Lower lobe of right lung (tissue), 2 donors: ENCODE data around the gene NCKAP5. TPM values are rescaled to one million over a fixed set of nuclear protein-coding genes. Genes with fewer than 3 reads are reported as not detected.

Experiments used
- ATAC-seq, 2 donors: fragments of 200-7000 bp; cut with Tn5 transposase; one replicate each; pipeline ENCODE4 v1.9.1; 2020 to 2022; ENCODE audit warnings: mild to moderate bottlenecking in 2 of 2, moderate library complexity in 2 of 2
- DNase-seq: peaks from one replicate; pipeline ENCODE4 v3.0.0-alpha.2; 2020
- H3K27ac ChIP-seq: fragments of 200-600 bp; one replicate; pipeline ENCODE4 v1.8.0; 2022
- H3K27me3 ChIP-seq: fragments of 200-600 bp; one replicate; pipeline ENCODE4 v1.8.0; 2022; ENCODE audit warnings: low read depth
- H3K36me3 ChIP-seq: fragments of 200-600 bp; one replicate; pipeline ENCODE4 v1.8.0; 2022; ENCODE audit warnings: mild to moderate bottlenecking
- H3K4me1 ChIP-seq: fragments of 200-600 bp; one replicate; pipeline ENCODE4 v1.8.0; 2022
- H3K4me3 ChIP-seq: fragments of 200-600 bp; one replicate; pipeline ENCODE4 v1.8.0; 2022; ENCODE audit warnings: mild to moderate bottlenecking
- H3K9me3 ChIP-seq: fragments of 200-600 bp; one replicate; pipeline ENCODE4 v1.8.0; 2022
- intact Hi-C: fragments of 100-400 bp; cut with DNase I; formaldehyde crosslinking; loops from one replicate; pipeline ENCODE4 v1.11.0; 2022
- total RNA-seq: library from RNA; stranded (reverse); fragmentation: NEBNext Ultra II Directional; extraction: Animal tissue kit (Norgen Biotek cat#: 25700); gene quantifications from one replicate; pipeline ENCODE4 v1.2.1, GENCODE V29; 2021
- TF ChIP-seq, protein P1 (sequence below): fragments of 200-600 bp; IDR thresholded peaks from one replicate; pipeline ENCODE4 v1.8.0; 2022; ENCODE audit warnings: antibody characterized with exemption, mild to moderate bottlenecking
- donor health status: DM: no; HTN: yes; CAD: no; lungs with severe emphysema.

The NCKAP5 gene
- total RNA-seq, 1 donor from 2014 or later: 34.6 TPM

DNA sequence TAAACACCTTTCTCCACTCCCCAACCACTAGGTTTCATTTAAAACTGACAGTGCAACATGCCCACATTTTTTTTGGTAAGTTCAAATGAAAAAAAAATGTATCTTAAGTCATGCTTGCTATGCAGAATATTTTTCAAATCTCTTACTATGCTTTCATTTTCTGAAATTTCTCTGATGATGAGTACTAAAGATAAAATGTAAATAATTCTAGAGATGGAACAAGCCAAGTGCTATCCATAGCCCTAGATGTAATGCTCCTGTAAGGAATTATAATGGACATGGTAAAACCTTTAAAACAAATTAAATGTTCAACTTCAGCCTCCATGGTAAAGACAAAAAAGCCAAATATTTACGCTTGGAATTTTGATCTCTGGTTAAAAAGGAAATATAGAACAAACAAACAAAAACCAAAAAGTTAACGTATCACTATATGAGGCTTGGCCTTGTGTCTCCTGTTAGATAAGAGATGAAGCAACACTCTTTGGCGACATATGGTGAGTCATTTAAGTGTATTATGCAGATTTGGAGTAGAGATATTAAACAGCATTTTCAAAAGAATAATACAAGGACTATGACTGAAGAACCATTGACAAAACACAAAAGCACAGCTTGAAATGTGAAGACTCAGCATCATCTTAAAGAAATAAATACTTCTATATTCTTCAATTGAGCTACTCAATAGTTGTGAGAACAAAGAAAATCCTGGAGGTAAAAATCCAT, 506.2 kb downstream of the NCKAP5 start:
- Histone ChIP-seq H3K4me1 (no peaks in the 10 kb centered on the region), H3K27ac (no peak overlapping the region), H3K36me3 (no peaks in the 10 kb centered on the region), H3K9me3 (no peaks in the 10 kb centered on the region), H3K4me3 (no peak overlapping the region), H3K27me3 (no peaks in the 10 kb centered on the region)
- DNase-seq: no peak
- TF ChIP-seq, protein P1, sequence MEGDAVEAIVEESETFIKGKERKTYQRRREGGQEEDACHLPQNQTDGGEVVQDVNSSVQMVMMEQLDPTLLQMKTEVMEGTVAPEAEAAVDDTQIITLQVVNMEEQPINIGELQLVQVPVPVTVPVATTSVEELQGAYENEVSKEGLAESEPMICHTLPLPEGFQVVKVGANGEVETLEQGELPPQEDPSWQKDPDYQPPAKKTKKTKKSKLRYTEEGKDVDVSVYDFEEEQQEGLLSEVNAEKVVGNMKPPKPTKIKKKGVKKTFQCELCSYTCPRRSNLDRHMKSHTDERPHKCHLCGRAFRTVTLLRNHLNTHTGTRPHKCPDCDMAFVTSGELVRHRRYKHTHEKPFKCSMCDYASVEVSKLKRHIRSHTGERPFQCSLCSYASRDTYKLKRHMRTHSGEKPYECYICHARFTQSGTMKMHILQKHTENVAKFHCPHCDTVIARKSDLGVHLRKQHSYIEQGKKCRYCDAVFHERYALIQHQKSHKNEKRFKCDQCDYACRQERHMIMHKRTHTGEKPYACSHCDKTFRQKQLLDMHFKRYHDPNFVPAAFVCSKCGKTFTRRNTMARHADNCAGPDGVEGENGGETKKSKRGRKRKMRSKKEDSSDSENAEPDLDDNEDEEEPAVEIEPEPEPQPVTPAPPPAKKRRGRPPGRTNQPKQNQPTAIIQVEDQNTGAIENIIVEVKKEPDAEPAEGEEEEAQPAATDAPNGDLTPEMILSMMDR: no peak
- no peak for ATAC-seq
- intact Hi-C loops: no loop called here

DNA sequence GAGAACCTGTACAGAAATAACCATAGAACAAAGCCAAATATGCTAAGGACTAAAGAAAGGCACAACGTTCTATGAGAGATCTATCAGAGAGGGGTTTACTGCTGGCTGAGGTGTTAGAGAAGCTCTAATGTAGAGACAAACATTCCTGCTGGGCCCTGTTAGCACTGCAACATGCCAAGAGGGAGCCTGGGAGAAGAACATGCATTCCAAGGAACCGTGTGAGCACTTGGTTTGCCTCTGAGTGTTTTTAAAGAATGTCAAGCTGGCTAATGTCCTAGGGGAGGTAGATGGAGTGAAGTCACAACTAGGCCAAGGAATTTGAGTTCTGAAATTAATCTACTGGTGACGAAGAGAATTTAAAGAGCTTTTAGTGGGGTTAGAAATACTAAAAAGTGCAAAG, 514.0 kb downstream of the NCKAP5 start:
- H3K27ac ChIP-seq: no peak overlapping the region

DNA sequence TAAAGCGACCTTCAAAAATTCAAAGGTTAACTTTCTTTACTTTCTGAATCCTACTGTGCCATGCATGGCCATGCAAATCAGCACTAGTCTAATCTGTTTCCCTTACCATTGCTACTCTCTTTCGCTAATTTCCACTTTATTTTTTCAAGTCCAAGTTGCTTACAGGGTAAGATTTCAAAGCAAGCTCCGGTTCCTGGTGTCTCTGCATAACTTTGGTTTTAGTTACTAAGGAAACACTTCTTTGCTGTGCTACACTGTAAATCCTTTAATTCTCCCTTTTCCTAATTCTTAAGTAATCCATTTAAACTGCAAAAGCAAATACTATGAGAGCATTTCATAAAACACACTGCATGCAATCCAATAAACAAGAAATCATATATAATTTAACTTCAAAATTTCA, 514.7 kb downstream of the NCKAP5 start:
- no peak overlapping the region for H3K4me3 ChIP-seq
- H3K9me3 ChIP-seq: no peaks in the 10 kb centered on the region
- ATAC-seq: no peak
- H3K4me1 ChIP-seq: peaks cover 16% of the 10 kb centered on the region
- DNase-seq: no peak
- TF ChIP-seq, protein P1: no peak
- intact Hi-C loops: no loop called here
- no peaks in the 10 kb centered on the region for H3K27me3 ChIP-seq
- H3K36me3 ChIP-seq: no peaks in the 10 kb centered on the region
- no peak overlapping the region for H3K27ac ChIP-seq

More for the DNA sequence above, 514.0 kb downstream of the NCKAP5 start:
- Histone ChIP-seq H3K4me3 (no peak overlapping the region), H3K9me3 (no peaks in the 10 kb centered on the region), H3K36me3 (no peaks in the 10 kb centered on the region), H3K4me1 (peaks cover 16% of the 10 kb centered on the region), H3K27me3 (no peaks in the 10 kb centered on the region)
- ATAC-seq (peak; percentile 86 to 96), DNase-seq (no peak)
- TF ChIP-seq, protein P1: no peak
- intact Hi-C loops: no loop called here

DNA sequence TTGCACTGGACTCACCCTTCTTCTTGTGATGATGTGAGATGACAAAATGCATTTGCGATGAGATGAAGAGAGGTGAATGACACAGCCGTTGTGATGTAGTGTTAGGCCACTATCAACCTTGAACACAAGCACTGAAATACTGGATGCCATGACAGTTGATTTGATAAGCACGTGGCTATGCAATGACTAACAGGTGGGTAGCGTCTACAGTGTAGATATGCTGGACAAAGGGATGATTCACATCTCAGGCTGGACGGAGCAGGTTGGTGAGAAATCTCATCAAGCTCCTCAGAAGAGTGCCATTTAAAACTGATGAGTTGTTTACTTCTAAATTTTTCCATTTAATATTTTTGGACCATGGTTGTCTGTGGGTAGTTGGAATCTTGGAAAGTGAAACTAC, 522.5 kb downstream of the NCKAP5 start:
- Histone ChIP-seq H3K4me1 (no peaks in the 10 kb centered on the region), H3K9me3 (no peaks in the 10 kb centered on the region), H3K27ac (no peak overlapping the region), H3K36me3 (no peaks in the 10 kb centered on the region), H3K4me3 (no peak overlapping the region), H3K27me3 (no peaks in the 10 kb centered on the region)
- DNase-seq: no peak
- TF ChIP-seq, protein P1: no peak
- intact Hi-C loops: no loop called here
- ATAC-seq: peak in 1 of 2 donors; percentile 32

DNA sequence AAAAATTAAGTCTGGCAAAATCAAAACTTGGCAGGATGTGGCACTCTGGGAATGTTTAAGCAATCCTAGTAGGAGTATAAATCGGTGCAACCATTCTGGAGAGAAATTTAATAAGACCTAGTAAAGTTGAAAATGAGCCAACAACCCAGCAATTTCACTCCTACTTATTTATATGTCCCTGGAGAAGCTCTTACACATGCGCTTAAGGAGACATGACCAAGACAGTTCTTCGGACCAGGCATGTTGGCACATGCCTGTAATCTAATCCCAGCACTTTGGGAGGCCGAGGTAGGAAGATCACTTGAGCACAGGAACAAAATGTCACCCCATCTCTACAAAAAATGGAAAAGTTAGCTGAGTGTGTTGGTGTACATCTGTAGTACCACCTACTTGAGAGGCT, 523.7 kb downstream of the NCKAP5 start:
- Histone ChIP-seq H3K9me3 (no peaks in the 10 kb centered on the region), H3K36me3 (no peaks in the 10 kb centered on the region), H3K27me3 (no peaks in the 10 kb centered on the region), H3K4me1 (no peaks in the 10 kb centered on the region), H3K4me3 (no peak overlapping the region), H3K27ac (no peak overlapping the region)
- DNase-seq: no peak
- intact Hi-C loops: no loop called here
- no peak for ATAC-seq
- TF ChIP-seq, protein P1: no peak
